ENCODE data around the gene SATB1. TPM values are rescaled to one million over a fixed set of nuclear protein-coding genes. Genes with fewer than 3 reads are reported as not detected.

SATB1 gene
- total RNA-seq, 1 donor: 406 TPM

- Histone ChIP-seq H3K9me3 (ENCODE audit: low read depth, low read length) (no peaks in the 10 kb centered on the region), H3K27me3 (ENCODE audit: insufficient read depth, low read length) (no peaks in the 10 kb centered on the region), H3K4me1 (ENCODE audit: insufficient read depth, low read length) (no peaks in the 10 kb centered on the region), H3K4me3 (ENCODE audit: low read length) (no peak overlapping the region)
Measured at GRCh38 chr3:18363338-18363737, 61.8 kb downstream of the SATB1 start.

GRCh38 chr3:18357747-18358146 is 67.4 kb downstream of the SATB1 start:
- Histone ChIP-seq H3K4me1 (ENCODE audit: insufficient read depth, low read length) (no peaks in the 10 kb centered on the region), H3K4me3 (ENCODE audit: low read length) (no peak overlapping the region), H3K9me3 (ENCODE audit: low read depth, low read length) (no peaks in the 10 kb centered on the region), H3K27me3 (ENCODE audit: insufficient read depth, low read length) (no peaks in the 10 kb centered on the region)

GRCh38 chr3:18355832-18356231 is 69.3 kb downstream of the SATB1 start:
- no peaks in the 10 kb centered on the region for H3K27me3 ChIP-seq (ENCODE audit: insufficient read depth, low read length)
- H3K4me3 ChIP-seq (ENCODE audit: low read length): no peak overlapping the region
- no peaks in the 10 kb centered on the region for H3K9me3 ChIP-seq (ENCODE audit: low read depth, low read length)
- no peaks in the 10 kb centered on the region for H3K4me1 ChIP-seq (ENCODE audit: insufficient read depth, low read length)

GRCh38 chr3:18354701-18355100 is 70.4 kb downstream of the SATB1 start:
- Histone ChIP-seq H3K4me3 (ENCODE audit: low read length) (no peak overlapping the region), H3K27me3 (ENCODE audit: insufficient read depth, low read length) (no peaks in the 10 kb centered on the region), H3K9me3 (ENCODE audit: low read depth, low read length) (no peaks in the 10 kb centered on the region)

GRCh38 chr3:18351823-18352744 is 73.1 kb downstream of the SATB1 start:
- Histone ChIP-seq H3K9me3 (ENCODE audit: low read depth, low read length) (no peaks in the 10 kb centered on the region), H3K27me3 (ENCODE audit: insufficient read depth, low read length) (no peaks in the 10 kb centered on the region), H3K4me1 (ENCODE audit: insufficient read depth, low read length) (no peaks in the 10 kb centered on the region), H3K4me3 (ENCODE audit: low read length) (no peak overlapping the region)

More at GRCh38 chr3:18354701-18355100, 70.4 kb downstream of the SATB1 start:
- no peaks in the 10 kb centered on the region for H3K4me1 ChIP-seq (ENCODE audit: insufficient read depth, low read length)

- H3K27me3 ChIP-seq (ENCODE audit: insufficient read depth, low read length): no peaks in the 10 kb centered on the region
- H3K4me1 ChIP-seq (ENCODE audit: insufficient read depth, low read length): no peaks in the 10 kb centered on the region
- H3K4me3 ChIP-seq (ENCODE audit: low read length): no peak overlapping the region
- H3K9me3 ChIP-seq (ENCODE audit: low read depth, low read length): no peaks in the 10 kb centered on the region
Measured at GRCh38 chr3:18351069-18351628, 74.0 kb downstream of the SATB1 start.

- Histone ChIP-seq H3K27me3 (ENCODE audit: insufficient read depth, low read length) (no peaks in the 10 kb centered on the region), H3K4me3 (ENCODE audit: low read length) (no peak overlapping the region), H3K9me3 (ENCODE audit: low read depth, low read length) (no peaks in the 10 kb centered on the region), H3K4me1 (ENCODE audit: insufficient read depth, low read length) (no peaks in the 10 kb centered on the region)
Measured at GRCh38 chr3:18349197-18349798, 75.8 kb downstream of the SATB1 start.

GRCh38 chr3:18346097-18346496 is 79.0 kb downstream of the SATB1 start:
- Histone ChIP-seq H3K27me3 (ENCODE audit: insufficient read depth, low read length) (no peaks in the 10 kb centered on the region), H3K4me1 (ENCODE audit: insufficient read depth, low read length) (no peaks in the 10 kb centered on the region), H3K4me3 (ENCODE audit: low read length) (no peak overlapping the region), H3K9me3 (ENCODE audit: low read depth, low read length) (no peaks in the 10 kb centered on the region)

- Histone ChIP-seq H3K9me3 (ENCODE audit: low read depth, low read length) (no peaks in the 10 kb centered on the region), H3K27me3 (ENCODE audit: insufficient read depth, low read length) (no peaks in the 10 kb centered on the region), H3K4me3 (ENCODE audit: low read length) (no peak overlapping the region), H3K4me1 (ENCODE audit: insufficient read depth, low read length) (no peaks in the 10 kb centered on the region)
Measured at GRCh38 chr3:18345015-18345367, 80.1 kb downstream of the SATB1 start.

GRCh38 chr3:18344306-18345014 is 80.7 kb downstream of the SATB1 start:
- H3K27me3 ChIP-seq (ENCODE audit: insufficient read depth, low read length): no peaks in the 10 kb centered on the region
- no peak overlapping the region for H3K4me3 ChIP-seq (ENCODE audit: low read length)
- no peaks in the 10 kb centered on the region for H3K9me3 ChIP-seq (ENCODE audit: low read depth, low read length)
- H3K4me1 ChIP-seq (ENCODE audit: insufficient read depth, low read length): no peaks in the 10 kb centered on the region

GRCh38 chr3:18343809-18344208 is 81.3 kb downstream of the SATB1 start:
- Histone ChIP-seq H3K9me3 (ENCODE audit: low read depth, low read length) (no peaks in the 10 kb centered on the region), H3K27me3 (ENCODE audit: insufficient read depth, low read length) (no peaks in the 10 kb centered on the region), H3K4me3 (ENCODE audit: low read length) (no peak overlapping the region), H3K4me1 (ENCODE audit: insufficient read depth, low read length) (no peaks in the 10 kb centered on the region)

GRCh38 chr3:18338827-18339514 is 86.2 kb downstream of the SATB1 start:
- no peaks in the 10 kb centered on the region for H3K4me1 ChIP-seq (ENCODE audit: insufficient read depth, low read length)
- H3K9me3 ChIP-seq (ENCODE audit: low read depth, low read length): no peaks in the 10 kb centered on the region
- H3K4me3 ChIP-seq (ENCODE audit: low read length): no peak overlapping the region
- H3K27me3 ChIP-seq (ENCODE audit: insufficient read depth, low read length): no peaks in the 10 kb centered on the region

- Histone ChIP-seq H3K4me3 (ENCODE audit: low read length) (no peak overlapping the region), H3K9me3 (ENCODE audit: low read depth, low read length) (no peaks in the 10 kb centered on the region), H3K4me1 (ENCODE audit: insufficient read depth, low read length) (no peaks in the 10 kb centered on the region), H3K27me3 (ENCODE audit: insufficient read depth, low read length) (no peaks in the 10 kb centered on the region)
Measured at GRCh38 chr3:18337231-18337630, 87.9 kb downstream of the SATB1 start.

GRCh38 chr3:18334837-18335601 is 90.1 kb downstream of the SATB1 start:
- H3K4me1 ChIP-seq (ENCODE audit: insufficient read depth, low read length): no peaks in the 10 kb centered on the region
- no peaks in the 10 kb centered on the region for H3K9me3 ChIP-seq (ENCODE audit: low read depth, low read length)
- no peak overlapping the region for H3K4me3 ChIP-seq (ENCODE audit: low read length)
- H3K27me3 ChIP-seq (ENCODE audit: insufficient read depth, low read length): no peaks in the 10 kb centered on the region
